NCI-H526 treated with DMSO at 0.1 percent for 48 hours (cell line): ENCODE results near the gene PARP3.

Experiments used
- DNase-seq: peaks from one replicate; lab custom pipeline; 2025; lab: John Stamatoyannopoulos, UW

The PARP3 gene

GRCh38 chr3:51966922-51967383 lies 24.8 kb downstream of the PARP3 start:
- DNase-seq, result no peak

- no peak for DNase-seq
These were observed 25.4 kb downstream of the PARP3 start, which contains the start of gene PCBP4 for GRCh38 chr3:51967384-51968169. TSS of gene PCBP4 (minus strand) at chr3:51967454. CDS start at chr3:51961240, 6,214 bp downstream.

DNA sequence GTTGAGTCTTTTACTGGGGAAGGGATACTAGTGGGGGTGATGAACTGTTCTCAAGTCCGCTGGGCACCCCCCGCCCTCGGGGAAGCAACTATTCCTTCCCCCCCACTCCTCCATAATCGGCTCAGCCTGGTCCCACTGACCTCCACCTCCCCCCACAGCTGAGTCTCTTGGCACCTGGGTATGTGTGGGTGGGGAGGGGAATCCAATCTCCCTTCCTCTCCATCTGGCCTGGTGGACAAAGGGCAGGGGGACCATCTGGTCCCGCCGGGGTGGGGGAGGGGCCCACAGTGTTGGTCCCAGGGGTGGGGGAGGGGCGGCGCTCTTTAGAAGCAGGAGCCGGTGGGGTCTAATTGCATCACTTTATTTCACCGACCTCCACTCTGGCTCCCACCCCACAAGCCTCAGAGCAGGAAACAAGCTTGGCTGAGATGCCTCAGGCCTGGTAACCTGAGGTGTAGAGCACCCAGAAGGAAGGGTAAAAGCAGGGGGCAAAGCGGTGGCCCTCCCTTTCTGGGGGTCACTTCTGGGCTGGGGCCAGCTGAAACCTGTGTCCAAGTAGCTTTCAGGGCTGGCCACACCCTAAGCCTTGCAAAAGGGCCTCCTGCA lies 26.1 kb downstream of the PARP3 start:
- no peak for DNase-seq

GRCh38 chr3:51968883-51969678 lies 26.9 kb downstream of the PARP3 start:
- no peak for DNase-seq

DNA sequence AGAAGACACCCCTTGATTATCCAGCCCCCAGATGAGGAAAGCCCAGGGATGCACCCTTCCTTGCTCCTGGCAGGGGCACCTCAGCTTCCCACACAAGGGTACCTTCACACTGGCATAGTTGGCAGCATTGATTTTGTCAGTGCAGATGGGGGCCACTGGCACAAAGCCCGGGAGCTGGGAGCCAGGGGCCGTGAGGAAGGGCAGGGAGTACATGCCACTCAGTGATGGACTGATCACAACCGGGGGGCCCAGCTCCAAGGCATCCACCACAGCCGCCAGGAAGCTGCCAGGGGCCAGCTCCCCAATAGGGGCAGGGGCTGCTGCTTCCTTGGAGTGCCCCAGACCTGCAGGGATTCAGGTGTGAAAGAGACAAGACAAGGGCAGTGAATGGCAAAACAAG lies 27.7 kb downstream of the PARP3 start:
- DNase-seq, result no peak

GRCh38 chr3:51970606-51971300 lies 28.6 kb downstream of the PARP3 start:
- no peak for DNase-seq

DNA sequence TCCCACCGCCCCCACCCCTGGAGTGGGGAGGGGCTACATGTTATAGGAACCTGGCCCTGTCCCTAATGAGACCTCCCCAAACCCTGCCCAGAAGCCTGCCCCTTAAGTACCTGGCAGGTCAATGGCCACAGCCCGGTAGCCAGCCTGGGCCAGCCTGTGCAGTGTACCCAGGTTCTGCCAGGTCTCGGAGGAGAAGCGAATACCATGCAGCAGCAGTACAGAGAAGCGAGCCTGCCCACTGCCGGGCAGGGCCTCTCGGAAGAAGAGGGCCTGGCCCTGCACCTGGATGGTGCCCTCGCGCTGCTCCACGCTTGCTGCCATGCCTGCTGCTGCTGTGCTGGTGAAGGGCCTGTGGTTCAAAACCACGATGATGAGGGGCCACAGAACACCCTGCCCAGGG lies 29.2 kb downstream of the PARP3 start:
- no peak for DNase-seq

DNA sequence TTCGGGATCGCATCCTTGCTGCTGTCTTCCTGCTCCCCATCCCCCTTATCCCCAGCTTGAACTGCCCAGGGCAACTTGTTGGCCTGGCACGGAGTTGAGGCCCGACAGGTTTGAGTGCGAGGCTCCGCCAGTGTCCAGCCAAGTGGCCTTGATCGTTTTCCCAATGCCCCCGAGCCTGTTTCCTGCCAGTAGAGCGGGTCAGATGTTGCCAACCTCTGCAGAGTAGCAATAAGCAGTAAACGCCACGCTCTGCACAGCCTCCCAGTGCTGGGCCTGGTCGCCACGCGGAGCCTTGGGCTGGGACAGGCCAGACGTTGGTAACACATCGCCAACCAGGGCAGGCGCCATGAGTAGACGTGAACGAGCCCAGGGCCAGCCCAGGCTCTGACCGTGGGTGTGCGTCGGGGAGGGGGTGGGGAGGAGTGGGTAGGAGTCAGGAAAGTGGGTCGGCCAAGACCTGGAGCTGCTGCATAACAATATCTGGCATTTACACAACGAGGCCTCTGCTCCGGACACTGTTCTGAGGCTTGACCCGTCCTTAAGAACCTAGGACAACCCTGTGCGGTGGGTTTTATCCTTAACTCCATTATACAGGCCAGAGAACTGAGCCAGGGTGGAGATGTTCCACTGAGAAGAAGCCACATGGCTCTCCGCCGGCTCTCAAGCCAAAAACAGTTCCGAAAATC lies 32.3 kb downstream of the PARP3 start:
- no peak for DNase-seq

DNA sequence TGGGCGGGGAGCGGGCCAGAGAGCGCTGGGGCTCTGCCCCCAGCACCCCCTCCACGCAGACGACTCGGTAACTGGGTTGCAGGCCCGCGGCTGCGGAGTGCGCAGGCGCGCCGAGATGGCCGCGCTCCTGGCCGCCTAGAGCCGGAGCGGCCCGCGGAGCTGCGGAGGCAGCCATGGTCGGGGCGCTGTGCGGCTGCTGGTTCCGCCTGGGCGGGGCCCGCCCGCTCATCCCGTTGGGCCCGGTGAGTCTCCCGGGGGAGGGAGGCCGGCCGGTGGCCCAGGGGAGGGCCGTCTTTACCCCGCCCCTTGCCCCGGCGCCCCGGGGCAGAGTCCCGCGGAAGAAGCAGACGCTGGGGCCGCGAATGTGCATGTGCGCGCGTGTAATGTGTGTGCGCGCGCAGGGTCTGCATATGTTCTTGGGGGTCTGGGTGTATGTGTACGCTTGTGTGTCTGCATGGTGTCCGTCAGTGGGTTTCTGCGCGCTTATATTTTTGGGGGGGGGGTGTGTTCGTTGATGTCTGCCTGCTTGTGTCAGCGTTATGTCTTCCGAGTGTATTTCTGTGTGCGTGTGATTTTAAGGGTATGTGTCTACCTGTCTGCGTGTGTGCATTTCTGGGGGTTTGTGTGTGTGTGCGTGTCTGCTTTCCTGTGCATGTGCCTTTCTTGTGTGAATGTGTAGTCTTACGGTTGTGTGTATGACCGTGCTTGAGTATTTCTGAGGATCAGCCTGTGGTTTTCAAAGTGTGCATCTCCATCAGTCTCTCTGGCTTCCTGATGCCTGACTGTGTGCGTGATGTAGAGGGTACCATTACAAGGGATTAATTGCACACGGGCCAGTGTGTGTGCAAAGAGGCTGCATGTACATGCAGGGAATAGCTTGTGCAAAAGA lies 33.0 kb downstream of the PARP3 start, which contains the start of gene ABHD14A:
ABHD14A (plus strand) TSS at position 102 of the 889 bp plus-strand sequence; CDS start at position 174, 72 bp downstream.
- DNase-seq, result peak; percentile 65

GRCh38 chr3:51975852-51976549 lies 33.8 kb downstream of the PARP3 start:
- no peak for DNase-seq

DNA sequence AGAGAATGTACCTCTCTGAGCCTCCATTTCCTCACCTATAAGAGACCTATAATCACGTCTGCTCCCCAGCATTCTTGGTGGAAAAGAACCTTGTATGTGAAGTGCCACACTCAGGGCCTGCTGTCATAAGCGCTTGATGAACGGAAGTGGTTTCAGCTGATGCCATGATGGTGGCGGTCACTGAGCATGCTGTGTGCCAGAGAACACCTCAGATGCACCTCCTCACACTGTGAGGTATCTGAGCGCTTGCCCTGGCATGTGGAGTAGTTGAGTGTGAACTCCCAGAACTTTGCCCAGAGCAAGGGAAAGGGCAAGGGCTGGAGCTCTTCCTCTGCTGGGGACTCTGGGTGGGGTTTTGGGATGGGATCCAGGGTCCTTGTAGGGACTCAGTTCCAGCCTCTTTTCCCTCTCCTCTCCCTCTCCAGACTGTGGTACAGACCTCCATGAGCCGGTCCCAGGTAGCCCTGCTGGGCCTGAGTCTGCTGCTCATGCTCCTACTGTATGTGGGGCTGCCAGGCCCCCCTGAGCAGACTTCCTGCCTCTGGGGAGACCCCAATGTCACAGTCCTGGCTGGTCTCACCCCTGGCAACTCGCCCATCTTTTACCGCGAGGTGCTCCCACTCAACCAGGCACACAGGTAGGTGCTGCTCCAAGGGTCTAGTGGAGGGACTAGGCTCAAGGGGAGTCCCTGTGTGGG lies 35.4 kb downstream of the PARP3 start:
- no peak for DNase-seq

- no peak for DNase-seq
These were observed 36.0 kb downstream of the PARP3 start for GRCh38 chr3:51978143-51978502.

DNA sequence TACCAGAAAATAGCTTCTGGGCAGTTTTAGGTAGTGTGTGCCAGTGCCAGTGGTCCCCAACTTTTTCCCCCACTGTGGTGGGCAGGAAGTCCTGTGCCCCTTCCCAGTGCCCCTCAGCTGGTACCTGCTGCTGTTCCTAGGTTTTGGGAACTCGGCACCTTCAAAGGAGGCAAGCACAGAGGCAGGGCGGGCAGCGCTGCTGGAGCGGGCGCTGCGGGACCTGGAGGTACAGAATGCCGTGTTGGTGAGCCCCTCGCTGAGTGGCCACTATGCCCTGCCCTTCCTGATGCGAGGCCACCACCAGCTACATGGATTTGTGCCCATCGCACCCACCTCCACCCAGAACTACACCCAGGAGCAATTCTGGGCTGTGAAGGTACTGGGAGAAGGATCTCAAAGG lies 38.1 kb downstream of the PARP3 start:
- no peak for DNase-seq

DNA sequence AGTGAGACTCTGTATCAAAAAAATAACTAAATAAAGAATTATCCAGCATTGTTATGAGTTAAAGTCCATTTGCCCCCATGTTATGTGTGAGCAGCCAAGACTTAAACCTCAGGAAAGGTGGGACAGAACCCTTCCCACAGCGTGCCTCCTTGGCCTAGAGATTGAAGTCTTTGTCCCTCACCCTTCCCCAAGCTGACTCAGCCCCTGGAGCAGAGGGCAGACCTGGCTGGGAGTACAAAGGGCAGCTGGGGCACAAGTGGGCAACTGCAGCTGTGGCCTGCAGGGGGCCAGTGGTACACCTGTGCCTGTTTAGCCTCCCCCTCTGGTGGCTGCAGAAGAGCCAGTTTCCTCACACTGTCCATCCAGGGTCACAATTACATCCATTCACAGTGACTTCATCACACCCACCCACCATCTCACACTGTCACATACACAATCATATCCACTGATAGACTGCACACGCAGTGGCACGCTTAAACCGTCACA lies 40.2 kb downstream of the PARP3 start:
- peak; percentile 45 for DNase-seq

DNA sequence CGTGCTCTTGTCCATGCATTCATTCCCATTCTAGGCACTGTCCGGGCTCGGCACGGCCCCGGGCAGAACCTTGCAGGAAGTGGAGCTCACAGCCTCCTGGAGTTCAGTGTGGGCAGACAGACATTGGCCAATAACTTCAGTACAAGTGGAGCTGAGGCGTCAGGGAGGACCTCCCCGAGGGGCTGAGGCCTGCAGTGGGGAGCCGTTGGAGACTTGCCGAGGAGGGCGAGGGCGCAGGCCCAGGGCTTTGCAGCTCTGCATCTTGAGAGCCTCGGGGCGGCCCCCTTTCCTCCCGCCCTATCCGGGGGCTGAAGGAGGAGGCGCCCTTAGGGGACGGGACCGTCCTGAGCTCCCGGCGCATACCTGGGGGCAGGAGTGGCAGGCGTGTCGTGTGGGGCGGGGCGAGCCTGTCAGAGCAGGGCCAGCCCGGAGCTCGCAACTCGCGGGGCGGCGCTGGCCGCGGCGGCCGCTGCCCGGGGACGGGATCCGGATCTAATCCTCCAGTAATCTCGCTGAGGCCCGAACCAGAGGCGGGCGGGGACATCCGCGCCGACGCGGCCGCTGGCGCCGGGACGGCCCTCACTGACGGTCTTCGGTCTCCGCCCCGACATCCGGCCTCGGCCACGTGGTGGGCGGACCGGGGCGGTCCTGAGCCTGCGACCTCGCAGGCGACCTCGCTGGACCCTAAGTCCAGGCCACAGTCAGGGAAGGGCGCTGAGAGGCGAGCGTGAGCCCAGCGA lies 40.8 kb downstream of the PARP3 start, which contains the start of gene ACY1:
ACY1 (plus strand) TSS at position 698 of the 740 bp plus-strand sequence. CDS start 530 bp downstream, outside the sequence.
- DNase-seq, result peak; percentile 69

GRCh38 chr3:51983578-51984268 lies 41.6 kb downstream of the PARP3 start:
- DNase-seq, result no peak

GRCh38 chr3:51984269-51984647 lies 42.1 kb downstream of the PARP3 start:
- no peak for DNase-seq
